HG02798 (cell line): ENCODE data around the gene WNT3.

Experiments
- ATAC-seq: cut with Tn5 transposase; IDR thresholded peaks from one replicate; pipeline ENCODE4 v1.9.1; 2021; ENCODE audit warnings: mild to moderate bottlenecking; ENCODE audit not compliant: unreplicated experiment, poor library complexity

The WNT3 gene

GRCh38 chr17:46837521-46837920, 19.0 kb upstream of the WNT3 start:
- ATAC-seq = no peak

- ATAC-seq = no peak
These were observed 18.0 kb upstream of the WNT3 start for GRCh38 chr17:46836500-46836899.

- no peak for ATAC-seq
These were observed 16.4 kb upstream of the WNT3 start for GRCh38 chr17:46834846-46835245.

GRCh38 chr17:46833840-46834208, 15.3 kb upstream of the WNT3 start:
- ATAC-seq = no peak

GRCh38 chr17:46832945-46833839, 14.7 kb upstream of the WNT3 start:
- ATAC-seq = no peak

- ATAC-seq = no peak
These were observed 13.9 kb upstream of the WNT3 start for GRCh38 chr17:46832331-46832821.

- no peak for ATAC-seq
These were observed 13.3 kb upstream of the WNT3 start for GRCh38 chr17:46831573-46832330.

GRCh38 chr17:46827274-46827673, 8.8 kb upstream of the WNT3 start:
- ATAC-seq = no peak

- ATAC-seq = no peak
These were observed 7.6 kb upstream of the WNT3 start for GRCh38 chr17:46826116-46826515.

GRCh38 chr17:46823657-46824056, 5.2 kb upstream of the WNT3 start:
- ATAC-seq = no peak

- ATAC-seq = no peak
These were observed 4.0 kb upstream of the WNT3 start for GRCh38 chr17:46822388-46822921.

GRCh38 chr17:46821482-46822387, 3.2 kb upstream of the WNT3 start:
- no peak for ATAC-seq

GRCh38 chr17:46820592-46821450, 2.3 kb upstream of the WNT3 start:
- no peak for ATAC-seq

- no peak for ATAC-seq
These were observed 1.4 kb upstream of the WNT3 start for GRCh38 chr17:46819906-46820351.

GRCh38 chr17:46818929-46819859, 702 bp upstream of the WNT3 start:
- no peak for ATAC-seq

- no peak for ATAC-seq
These were observed 637 bp downstream of the WNT3 start for GRCh38 chr17:46817901-46818209.

GRCh38 chr17:46817151-46817900, 1.2 kb downstream of the WNT3 start:
- no peak for ATAC-seq
